HCT116 (cell line): Measurements from ENCODE around the gene CTIF. TPM values are rescaled to one million over a fixed set of nuclear protein-coding genes. Genes with fewer than 3 reads are reported as not detected.

Source experiments
- ATAC-seq: fragments of 200-7000 bp; cut with Tn5 transposase; 2 replicates; pipeline ENCODE4 v1.9.1; 2020; ENCODE audit warnings: mild to moderate bottlenecking, moderate library complexity
- BruUV-seq: library from RNA; stranded (reverse); fragments of 400-500 nt; replicated peaks from 2 replicates; lab custom pipeline; 2021; lab: Mats Ljungman, UMichigan
- CTCF ChIA-PET: fragments of 300-600 bp; sonication (Branson Sonifier 250); formaldehyde crosslinking; loops from one replicate; lab custom pipeline; 2021; ENCODE audit warnings: antibody characterized with exemption; lab: Charles Lee
- POLR2A ChIA-PET: fragments of 300-600, 350-600 bp; sonication (Branson Sonifier 250); formaldehyde crosslinking; loops from one replicate; lab custom pipeline; 2021; ENCODE audit warnings: antibody characterized with exemption; lab: Charles Lee
- RAD21 ChIA-PET, 2 experiments: fragments of 300-600 bp; sonication (Branson Sonifier 250); formaldehyde crosslinking; loops; one replicate each; lab custom pipeline; 2023; ENCODE audit warnings: low total read pairs in 2 of 2; ENCODE audit not compliant: uncharacterized antibody in 2 of 2, unreplicated experiment in 2 of 2, low non-redundant PET in 1 of 2; lab: Charles Lee
- DNase-seq: peaks from one replicate; pipeline ENCODE4 v3.0.0-alpha.2; 2010; ENCODE audit warnings: low read depth, low spot score
- H2AFZ ChIP-seq: fragments of 200-600 bp; shearing (Covaris generic), sonication (generic); 2 replicates; pipeline ENCODE4 v1.6.1; 2017; ENCODE audit warnings: low read depth, mixed run types, mixed read lengths, antibody characterized with exemption, low read length; ENCODE audit not compliant: poor library complexity, severe bottlenecking
- H3K27ac ChIP-seq: 2 replicates; pipeline ENCODE4 v1.5.1; 2012; ENCODE audit warnings: low read depth, low read length
- H3K27me3 ChIP-seq: fragments of 200-600 bp; sonication (generic); 2 replicates; pipeline ENCODE4 v1.6.1; 2016; ENCODE audit warnings: mixed run types, low read length, mixed read lengths; ENCODE audit not compliant: insufficient read depth
- H3K36me3 ChIP-seq, 2 experiments: fragments of 200-500 bp in 1 of 2; fragments of 200-600 bp in 1 of 2; sonication (Bioruptor generic) in 1 of 2; sonication (generic) in 1 of 2; 2 replicates each; pipeline versions ENCODE4 v1.5.1 to v1.6.1; 2014 to 2016; ENCODE audit warnings: low read length in 2 of 2, inconsistent platforms in 1 of 2, mixed read lengths in 1 of 2, mixed run types in 1 of 2; ENCODE audit not compliant: insufficient read depth in 2 of 2, control insufficient read depth in 1 of 2
- H3K4me1 ChIP-seq, 2 experiments: fragments of 200-600 bp in 1 of 2; sonication (generic) in 1 of 2; 2 replicates each; pipeline versions ENCODE4 v1.5.1 to v1.6.1; 2012 to 2017; ENCODE audit warnings: low read length in 2 of 2, inconsistent platforms in 1 of 2, mild to moderate bottlenecking in 1 of 2, mixed read lengths in 1 of 2, mixed run types in 1 of 2, moderate library complexity in 1 of 2; ENCODE audit not compliant: insufficient read depth in 2 of 2, control insufficient read depth in 1 of 2
- H3K4me2 ChIP-seq: fragments of 200-600 bp; sonication (generic); 2 replicates; pipeline ENCODE4 v1.6.1; 2017; ENCODE audit warnings: mixed run types, low read length, mixed read lengths
- H3K4me3 ChIP-seq, 2 experiments: fragments of 200-600 bp in 1 of 2; sonication (generic) in 1 of 2; replicated peaks in 1 of 2; 2 replicates each; pipeline ENCODE4 v1.5.1; 2011 to 2016; ENCODE audit warnings: low read length in 2 of 2, control low read depth in 1 of 2, low read depth in 1 of 2, mild to moderate bottlenecking in 1 of 2, mixed read lengths in 1 of 2, mixed run types in 1 of 2
- H3K79me2 ChIP-seq: fragments of 200-600 bp; sonication (generic); 2 replicates; pipeline ENCODE4 v1.6.1; 2017; ENCODE audit warnings: mild to moderate bottlenecking, mixed run types, low read length, moderate library complexity, mixed read lengths; ENCODE audit not compliant: insufficient read depth
- H3K9ac ChIP-seq: fragments of 200-600 bp; sonication (generic); 2 replicates; pipeline ENCODE4 v1.6.1; 2016; ENCODE audit warnings: low read length, mixed read lengths
- H3K9me2 ChIP-seq: fragments of 200-600 bp; sonication (generic), shearing (Covaris generic); 2 replicates; pipeline ENCODE4 v1.6.1; 2017; ENCODE audit warnings: mixed run types, mild to moderate bottlenecking, moderate library complexity; ENCODE audit not compliant: insufficient read depth
- H3K9me3 ChIP-seq, 2 experiments: fragments of 200-500 bp in 1 of 2; fragments of 200-600 bp in 1 of 2; sonication (Bioruptor generic) in 1 of 2; sonication (generic) in 1 of 2; 2 replicates each; pipeline ENCODE4 v1.6.1; 2014 to 2017; ENCODE audit warnings: low read length in 2 of 2, mixed read lengths in 2 of 2, inconsistent platforms in 1 of 2, low read depth in 1 of 2, mild to moderate bottlenecking in 1 of 2, mixed run types in 1 of 2, moderate library complexity in 1 of 2; ENCODE audit not compliant: control insufficient read depth in 1 of 2, insufficient read depth in 1 of 2
- H4K20me1 ChIP-seq: fragments of 200-600 bp; sonication (generic), shearing (Covaris generic); 2 replicates; pipeline ENCODE4 v1.6.1; 2017; ENCODE audit warnings: mixed run types, mild to moderate bottlenecking, moderate library complexity; ENCODE audit not compliant: insufficient read depth
- EGR1 ChIP-seq: IDR thresholded peaks from 2 replicates; pipeline ENCODE4 v1.6.1; 2012; ENCODE audit warnings: low read depth
- EZH2 ChIP-seq: fragments of 200-600 bp; sonication (generic); IDR thresholded peaks from 2 replicates; pipeline ENCODE4 v1.6.1; 2017; ENCODE audit warnings: antibody characterized with exemption, mixed run types
- EZH2phosphoT487 ChIP-seq: fragments of 200-600 bp; IDR thresholded peaks from 2 replicates; pipeline ENCODE4 v1.6.1; 2018; ENCODE audit warnings: antibody characterized with exemption, borderline replicate concordance
- JUND ChIP-seq: IDR thresholded peaks from 2 replicates; pipeline ENCODE4 v1.6.1; 2012
- POLR2A ChIP-seq: IDR thresholded peaks from 2 replicates; pipeline ENCODE4 v1.7.0; 2011; ENCODE audit warnings: borderline replicate concordance; ENCODE audit not compliant: insufficient read depth, insufficient read length; ENCODE audit errors: extremely low read depth
- POLR2AphosphoS5 ChIP-seq: IDR thresholded peaks from 2 replicates; pipeline ENCODE4 v1.6.1; 2011; ENCODE audit warnings: mild to moderate bottlenecking, low read depth, low read length, moderate library complexity
- REST ChIP-seq: IDR thresholded peaks from 2 replicates; pipeline ENCODE4 v1.6.1; 2012; ENCODE audit warnings: low read depth
- SIN3A ChIP-seq: IDR thresholded peaks from 2 replicates; pipeline ENCODE4 v1.6.1; 2012; ENCODE audit warnings: low read depth
- SP1 ChIP-seq: IDR thresholded peaks from 2 replicates; pipeline ENCODE4 v1.6.1; 2012; ENCODE audit warnings: low read depth
- SRF ChIP-seq: IDR thresholded peaks from 2 replicates; pipeline ENCODE4 v1.6.1; 2012; ENCODE audit warnings: low read depth
- YY1 ChIP-seq: IDR thresholded peaks from 2 replicates; pipeline ENCODE4 v1.6.1; 2011; ENCODE audit warnings: low read length, low read depth, moderate library complexity, mild to moderate bottlenecking; ENCODE audit not compliant: insufficient replicate concordance; ENCODE audit errors: extremely low read depth
- ZBTB33 ChIP-seq: IDR thresholded peaks from 2 replicates; pipeline ENCODE4 v1.6.1; 2011; ENCODE audit warnings: mild to moderate bottlenecking, low read length, moderate library complexity; ENCODE audit not compliant: insufficient replicate concordance; ENCODE audit errors: extremely low read depth
- ZNF274 ChIP-seq: fragments of 200-500 bp; sonication (Bioruptor generic); IDR thresholded peaks from 2 replicates; pipeline ENCODE4 v1.6.1; 2014; ENCODE audit warnings: mild to moderate bottlenecking, low read depth, low read length, inconsistent platforms
- intact Hi-C: fragments of 100-400 bp; cut with micrococcal nuclease; formaldehyde crosslinking; loops from 2 replicates; pipeline ENCODE4 v1.10.0; 2022
- total RNA-seq: library from RNA; stranded (reverse); gene quantifications from one replicate; pipeline ENCODE4 v1.2.1, GENCODE V29; 2021; ENCODE audit not compliant: unreplicated experiment
- TF ChIP-seq, protein P1 (sequence below): IDR thresholded peaks from 2 replicates; pipeline ENCODE4 v1.6.1; 2012

Gene CTIF
- total RNA-seq, 1 experiment from 2014 or later, result 19.7 TPM

DNA sequence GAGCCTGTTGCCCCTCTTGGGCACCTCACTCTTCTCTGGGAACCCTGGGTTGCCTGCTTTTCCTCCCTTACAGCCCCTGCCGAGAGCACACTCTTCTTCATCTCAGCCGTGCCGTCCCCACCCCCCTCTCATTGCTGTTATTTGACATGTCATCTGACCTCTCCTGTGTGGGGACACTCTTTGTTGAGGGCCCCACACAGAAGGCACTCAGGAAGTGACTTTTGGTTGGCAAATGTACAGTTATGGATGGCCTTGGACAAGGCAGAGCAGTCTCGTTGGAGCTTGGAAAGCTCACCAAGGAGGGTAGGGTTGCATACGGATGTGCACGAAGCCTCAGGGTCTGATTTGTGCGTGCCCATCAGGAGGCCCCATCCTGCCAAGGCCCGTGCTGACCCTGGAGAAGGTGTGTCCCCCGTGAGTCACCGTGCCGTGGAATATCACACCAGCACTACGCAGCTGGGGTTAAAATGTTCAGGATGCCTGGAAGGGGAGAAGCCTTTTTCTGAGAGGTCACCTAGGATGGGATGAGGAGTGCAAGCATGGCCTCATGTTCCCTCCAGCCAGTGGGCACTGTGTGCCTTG lies 93.9 kb downstream of the CTIF start:
- H3K4me2 ChIP-seq, result no peak overlapping the region
- no peaks in the 10 kb centered on the region for H3K9me2 ChIP-seq
- no peak for TF ChIP-seq ZNF274
- TF ChIP-seq, all 23 proteins: peak for 0
- Histone ChIP-seq H3K4me3 (no peak overlapping the region), H4K20me1 (no peaks in the 10 kb centered on the region), H3K79me2 (no peaks in the 10 kb centered on the region), H3K9me3 (no peaks in the 10 kb centered on the region), H3K27ac (no peak overlapping the region), H3K36me3 (no peaks in the 10 kb centered on the region), H2AFZ (no peak overlapping the region), H3K4me1 (peaks cover 12 to 17% of the 10 kb centered on the region in 2 experiments), H3K27me3 (no peaks in the 10 kb centered on the region), H3K9ac (no peak overlapping the region)
- POLR2A ChIA-PET, result no interaction called here
- ATAC-seq (no peak), DNase-seq (no peak)
- CTCF ChIA-PET, result no interaction called here
- RAD21 ChIA-PET, result no interaction called here
- intact Hi-C loops, result loop anchor here (10.0 kb wide), 1 partner anchor 158 kb away; no protein-coding TSS in a partner anchor
- BruUV-seq, result no TSS peak

DNA sequence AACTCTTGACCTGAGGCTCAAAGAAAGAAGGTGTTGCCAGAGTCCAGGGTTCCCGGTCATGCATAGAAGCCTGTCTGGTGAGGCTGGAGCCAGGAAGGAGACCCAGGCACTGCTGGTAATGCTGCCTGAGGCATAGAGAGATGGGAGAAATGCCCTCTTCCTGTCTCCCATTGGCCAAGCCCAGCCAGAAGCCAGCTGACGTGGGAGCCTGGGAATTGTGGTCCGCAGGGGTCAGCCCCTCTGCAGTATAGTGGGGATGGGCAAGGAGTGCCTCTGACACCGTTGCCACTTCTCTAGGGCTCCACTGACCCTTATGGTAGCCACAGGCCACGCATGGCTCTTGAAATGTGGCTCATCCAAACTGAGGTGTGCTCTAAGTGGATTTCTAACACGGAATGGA lies 95.7 kb downstream of the CTIF start:
- ChIA-PET CTCF (no interaction called here), POLR2A (no interaction called here), RAD21 (no interaction called here)
- H3K27me3 ChIP-seq, result no peaks in the 10 kb centered on the region
- H3K79me2 ChIP-seq, result no peaks in the 10 kb centered on the region
- no peak overlapping the region for H3K27ac ChIP-seq
- no peak overlapping the region for H3K4me2 ChIP-seq
- ATAC-seq (no peak), DNase-seq (no peak)
- BruUV-seq, result no TSS peak
- intact Hi-C loops, result loop anchor here (10.0 kb wide), 1 partner anchor 160 kb away; no protein-coding TSS in a partner anchor
- no peaks in the 10 kb centered on the region for H3K36me3 ChIP-seq
- no peak overlapping the region for H3K9ac ChIP-seq
- no peaks in the 10 kb centered on the region for H3K9me3 ChIP-seq
- H3K9me2 ChIP-seq, result no peaks in the 10 kb centered on the region
- H2AFZ ChIP-seq, result no peak overlapping the region
- no peaks in the 10 kb centered on the region for H4K20me1 ChIP-seq
- H3K4me1 ChIP-seq, result peaks cover 10% of the 10 kb centered on the region in 2 experiments
- no peak overlapping the region for H3K4me3 ChIP-seq
- TF ChIP-seq ZBTB33 (no peak), YY1 (no peak), SRF (no peak), JUND (no peak), SIN3A (no peak), POLR2A (no peak), SP1 (no peak), POLR2AphosphoS5 (no peak), REST (no peak), EZH2phosphoT487 (no peak), EZH2 (no peak), EGR1 (no peak)
- TF ChIP-seq, protein P1, sequence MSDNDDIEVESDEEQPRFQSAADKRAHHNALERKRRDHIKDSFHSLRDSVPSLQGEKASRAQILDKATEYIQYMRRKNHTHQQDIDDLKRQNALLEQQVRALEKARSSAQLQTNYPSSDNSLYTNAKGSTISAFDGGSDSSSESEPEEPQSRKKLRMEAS, result no peak
